ENCODE measurements around the gene DENND4C.

Gene DENND4C

DNA sequence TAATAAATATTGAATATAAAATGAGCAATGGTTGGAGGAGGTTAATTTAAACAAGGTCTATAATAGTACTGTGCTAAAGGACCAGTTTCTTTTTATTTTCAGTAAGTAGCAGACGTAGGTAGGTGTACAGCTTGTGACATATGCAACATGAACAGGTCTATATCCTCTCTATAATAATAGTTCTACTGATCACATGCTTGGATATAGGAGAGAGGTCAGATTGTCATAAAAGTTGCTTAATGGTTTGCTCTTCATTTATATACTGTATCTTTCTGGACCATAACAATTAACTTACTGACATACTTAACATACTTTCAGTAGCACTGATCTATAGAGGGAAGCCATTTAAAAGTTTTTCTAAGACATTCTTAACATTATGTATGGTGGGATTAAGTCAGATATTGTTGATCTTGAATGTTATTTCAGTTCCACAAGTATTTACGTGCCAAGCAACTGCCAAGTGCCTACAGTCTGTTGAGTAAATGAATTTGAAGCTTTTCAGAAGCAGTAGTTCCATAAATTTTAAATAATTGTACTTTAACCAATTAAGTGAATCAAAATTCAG is 68.0 kb downstream of the DENND4C start:
- H3K14ac ChIP-seq (ENCODE audit: low read length), result no peak overlapping the region
- H3K4me3 ChIP-seq (ENCODE audit: low read length in 2 of 2), result no peak overlapping the region
- H3K4ac ChIP-seq (ENCODE audit: low read length), result no peak overlapping the region
- no peaks in the 10 kb centered on the region for H3K4me1 ChIP-seq (ENCODE audit: control insufficient read depth in 2 of 2, insufficient read depth in 1 of 2, low read depth in 1 of 2, low read length in 2 of 2)
- no peak overlapping the region for H2BK12ac ChIP-seq (ENCODE audit: low read length)
- H3K79me1 ChIP-seq (ENCODE audit: low read depth, low read length), result no peaks in the 10 kb centered on the region
- no peak overlapping the region for H2BK120ac ChIP-seq (ENCODE audit: low read depth, low read length)
- H3K27me3 ChIP-seq (ENCODE audit: control insufficient read depth in 3 of 3, insufficient read depth in 3 of 3, low read depth in 1 of 3, low read length in 3 of 3), result no peaks in the 10 kb centered on the region
- H4K91ac ChIP-seq (ENCODE audit: low read depth, low read length, poor library complexity), result no peak overlapping the region
- DNase-seq (ENCODE audit: low spot score), result no peak
- H3K18ac ChIP-seq (ENCODE audit: low read length), result no peak overlapping the region
- H3K4me2 ChIP-seq (ENCODE audit: insufficient read depth, low read length, poor library complexity, severe bottlenecking), result no peak overlapping the region
- H2BK5ac ChIP-seq (ENCODE audit: low read length), result no peak overlapping the region
- no peak overlapping the region for H3K9ac ChIP-seq (ENCODE audit: low read depth, low read length, poor library complexity)
- no peak overlapping the region for H4K8ac ChIP-seq (ENCODE audit: low read depth, low read length)
- H3K23ac ChIP-seq (ENCODE audit: low read depth, low read length, poor library complexity), result no peak overlapping the region
- H2AK5ac ChIP-seq (ENCODE audit: low read depth, low read length), result no peak overlapping the region
- no CpG with 5 or more reads among the region's 2 CpGs for WGBS, 2 donors (ENCODE audit: extremely low coverage in 2 of 2, insufficient read length in 2 of 2, insufficient replicate concordance in 1 of 2)
- no peak overlapping the region for H3K27ac ChIP-seq (replicated peaks; ENCODE audit: low read length)
- no peaks in the 10 kb centered on the region for H3K9me3 ChIP-seq (replicated peaks in 1 of 2; ENCODE audit: control insufficient read depth in 2 of 2, insufficient read depth in 1 of 2, low read depth in 1 of 2, low read length in 2 of 2)
- H3K36me3 ChIP-seq (replicated peaks in 1 of 2; ENCODE audit: control insufficient read depth in 2 of 2, insufficient read depth in 2 of 2, low read length in 2 of 2), result peaks cover 0 to 91% of the 10 kb centered on the region in 2 donors
- H2AFZ ChIP-seq (ENCODE audit: low read length), result no peak overlapping the region
- no peak overlapping the region for H2BK15ac ChIP-seq (ENCODE audit: low read length)

DNA sequence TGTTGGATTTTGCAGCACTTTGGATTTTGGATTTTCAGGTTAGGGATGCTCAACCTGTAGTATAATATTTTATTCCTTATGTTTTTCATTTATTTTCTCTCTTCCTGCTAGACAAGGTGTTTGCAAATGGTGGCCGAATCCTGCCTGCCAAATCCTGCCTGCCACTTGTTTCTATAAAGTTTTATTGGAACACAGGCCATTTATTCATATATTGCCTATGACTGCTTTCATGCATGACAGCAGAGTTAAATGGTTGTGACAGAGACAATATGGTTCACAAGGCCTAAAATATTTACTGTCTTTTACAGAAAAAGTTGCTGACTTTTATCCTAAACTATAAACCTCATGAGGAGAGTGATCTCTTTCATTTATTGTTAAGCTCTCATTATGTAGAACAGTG is 72.7 kb downstream of the DENND4C start:
- peaks cover 0 to 78% of the 10 kb centered on the region in 2 donors for H3K36me3 ChIP-seq (replicated peaks in 1 of 2; ENCODE audit: control insufficient read depth in 2 of 2, insufficient read depth in 2 of 2, low read length in 2 of 2)
- no peak overlapping the region for H2BK12ac ChIP-seq (ENCODE audit: low read length)

GRCh38 chr9:19306568-19306967 is 76.1 kb downstream of the DENND4C start:
- no CpG with 5 or more reads among the region's 5 CpGs for WGBS, 2 donors (ENCODE audit: extremely low coverage in 2 of 2, insufficient read length in 2 of 2, insufficient replicate concordance in 1 of 2)
- no peak overlapping the region for H3K9ac ChIP-seq (ENCODE audit: low read depth, low read length, poor library complexity)
- no peak for DNase-seq (ENCODE audit: low spot score)
- no peaks in the 10 kb centered on the region for H3K9me3 ChIP-seq (replicated peaks in 1 of 2; ENCODE audit: control insufficient read depth in 2 of 2, insufficient read depth in 1 of 2, low read depth in 1 of 2, low read length in 2 of 2)
- H3K4me2 ChIP-seq (ENCODE audit: insufficient read depth, low read length, poor library complexity, severe bottlenecking), result no peak overlapping the region
- H2BK12ac ChIP-seq (ENCODE audit: low read length), result no peak overlapping the region
- no peak overlapping the region for H3K27ac ChIP-seq (replicated peaks; ENCODE audit: low read length)
- no peak overlapping the region for H2BK5ac ChIP-seq (ENCODE audit: low read length)
- no peak overlapping the region for H4K91ac ChIP-seq (ENCODE audit: low read depth, low read length, poor library complexity)
- no peaks in the 10 kb centered on the region for H3K27me3 ChIP-seq (ENCODE audit: control insufficient read depth in 3 of 3, insufficient read depth in 3 of 3, low read depth in 1 of 3, low read length in 3 of 3)
- H2BK15ac ChIP-seq (ENCODE audit: low read length), result no peak overlapping the region
- H3K14ac ChIP-seq (ENCODE audit: low read length), result no peak overlapping the region
- no peaks in the 10 kb centered on the region for H3K4me1 ChIP-seq (ENCODE audit: control insufficient read depth in 2 of 2, insufficient read depth in 1 of 2, low read depth in 1 of 2, low read length in 2 of 2)
- no peak overlapping the region for H2BK120ac ChIP-seq (ENCODE audit: low read depth, low read length)
- H4K8ac ChIP-seq (ENCODE audit: low read depth, low read length), result no peak overlapping the region
- H3K23ac ChIP-seq (ENCODE audit: low read depth, low read length, poor library complexity), result no peak overlapping the region
- H3K4me3 ChIP-seq (ENCODE audit: low read length in 2 of 2), result no peak overlapping the region
- H3K79me1 ChIP-seq (ENCODE audit: low read depth, low read length), result no peaks in the 10 kb centered on the region
- H3K4ac ChIP-seq (ENCODE audit: low read length), result no peak overlapping the region
- no peak overlapping the region for H2AFZ ChIP-seq (ENCODE audit: low read length)
- peaks cover 0 to 46% of the 10 kb centered on the region in 2 donors for H3K36me3 ChIP-seq (replicated peaks in 1 of 2; ENCODE audit: control insufficient read depth in 2 of 2, insufficient read depth in 2 of 2, low read length in 2 of 2)
- no peak overlapping the region for H3K18ac ChIP-seq (ENCODE audit: low read length)
- no peak overlapping the region for H2AK5ac ChIP-seq (ENCODE audit: low read depth, low read length)

More for the DNA sequence above, 72.7 kb downstream of the DENND4C start:
- no peak overlapping the region for H2BK120ac ChIP-seq (ENCODE audit: low read depth, low read length)
- H3K9me3 ChIP-seq (replicated peaks in 1 of 2; ENCODE audit: control insufficient read depth in 2 of 2, insufficient read depth in 1 of 2, low read depth in 1 of 2, low read length in 2 of 2), result no peaks in the 10 kb centered on the region
- no peak overlapping the region for H3K14ac ChIP-seq (ENCODE audit: low read length)
- no CpG with 5 or more reads among the region's 1 CpG for WGBS, 2 donors (ENCODE audit: extremely low coverage in 2 of 2, insufficient read length in 2 of 2, insufficient replicate concordance in 1 of 2)
- H2BK15ac ChIP-seq (ENCODE audit: low read length), result no peak overlapping the region
- no peak overlapping the region for H3K27ac ChIP-seq (replicated peaks; ENCODE audit: low read length)
- no peaks in the 10 kb centered on the region for H3K4me1 ChIP-seq (ENCODE audit: control insufficient read depth in 2 of 2, insufficient read depth in 1 of 2, low read depth in 1 of 2, low read length in 2 of 2)
- H3K4ac ChIP-seq (ENCODE audit: low read length), result no peak overlapping the region
- H4K8ac ChIP-seq (ENCODE audit: low read depth, low read length), result no peak overlapping the region
- H3K4me2 ChIP-seq (ENCODE audit: insufficient read depth, low read length, poor library complexity, severe bottlenecking), result no peak overlapping the region
- H3K18ac ChIP-seq (ENCODE audit: low read length), result no peak overlapping the region
- H2BK5ac ChIP-seq (ENCODE audit: low read length), result no peak overlapping the region
- H2AK5ac ChIP-seq (ENCODE audit: low read depth, low read length), result no peak overlapping the region
- no peak overlapping the region for H4K91ac ChIP-seq (ENCODE audit: low read depth, low read length, poor library complexity)
- H3K27me3 ChIP-seq (ENCODE audit: control insufficient read depth in 3 of 3, insufficient read depth in 3 of 3, low read depth in 1 of 3, low read length in 3 of 3), result no peaks in the 10 kb centered on the region
- H3K4me3 ChIP-seq (ENCODE audit: low read length in 2 of 2), result no peak overlapping the region
- DNase-seq (ENCODE audit: low spot score), result no peak
- H3K79me1 ChIP-seq (ENCODE audit: low read depth, low read length), result no peaks in the 10 kb centered on the region
- H2AFZ ChIP-seq (ENCODE audit: low read length), result no peak overlapping the region
- H3K23ac ChIP-seq (ENCODE audit: low read depth, low read length, poor library complexity), result no peak overlapping the region
- no peak overlapping the region for H3K9ac ChIP-seq (ENCODE audit: low read depth, low read length, poor library complexity)

DNA sequence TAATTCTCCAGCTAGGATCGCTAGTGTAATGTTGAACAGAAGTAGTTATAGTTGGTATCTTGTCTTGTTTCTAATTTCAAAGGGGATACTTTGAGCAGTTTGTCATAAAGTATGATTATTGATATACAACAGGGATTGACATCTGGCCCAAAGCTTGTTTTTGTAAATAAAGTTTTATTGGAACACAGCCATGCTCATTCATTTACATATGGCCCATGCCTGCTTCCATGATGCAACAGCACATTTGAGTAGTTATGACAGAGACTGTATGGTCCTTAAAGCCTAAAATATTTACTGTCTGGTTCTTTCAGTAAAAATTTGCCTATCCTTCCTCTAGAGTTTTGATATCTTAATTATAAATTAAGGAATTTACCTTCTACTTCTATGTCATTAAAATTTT is 79.8 kb downstream of the DENND4C start:
- no peak overlapping the region for H4K8ac ChIP-seq (ENCODE audit: low read depth, low read length)
- no peak overlapping the region for H2AK5ac ChIP-seq (ENCODE audit: low read depth, low read length)
- H3K79me1 ChIP-seq (ENCODE audit: low read depth, low read length), result no peaks in the 10 kb centered on the region
- H3K4me3 ChIP-seq (ENCODE audit: low read length in 2 of 2), result no peak overlapping the region
- H2BK15ac ChIP-seq (ENCODE audit: low read length), result no peak overlapping the region
- H2BK5ac ChIP-seq (ENCODE audit: low read length), result no peak overlapping the region
- DNase-seq (ENCODE audit: low spot score), result no peak
- no peaks in the 10 kb centered on the region for H3K27me3 ChIP-seq (ENCODE audit: control insufficient read depth in 3 of 3, insufficient read depth in 3 of 3, low read depth in 1 of 3, low read length in 3 of 3)
- H3K23ac ChIP-seq (ENCODE audit: low read depth, low read length, poor library complexity), result no peak overlapping the region
- no CpG with 5 or more reads among the region's 1 CpG for WGBS, 2 donors (ENCODE audit: extremely low coverage in 2 of 2, insufficient read length in 2 of 2, insufficient replicate concordance in 1 of 2)
- H3K14ac ChIP-seq (ENCODE audit: low read length), result no peak overlapping the region
- H3K4me2 ChIP-seq (ENCODE audit: insufficient read depth, low read length, poor library complexity, severe bottlenecking), result no peak overlapping the region
- H3K9ac ChIP-seq (ENCODE audit: low read depth, low read length, poor library complexity), result no peak overlapping the region
- no peak overlapping the region for H2BK12ac ChIP-seq (ENCODE audit: low read length)
- H2BK120ac ChIP-seq (ENCODE audit: low read depth, low read length), result no peak overlapping the region
- no peak overlapping the region for H3K4ac ChIP-seq (ENCODE audit: low read length)
- H3K27ac ChIP-seq (replicated peaks; ENCODE audit: low read length), result no peak overlapping the region
- H4K91ac ChIP-seq (ENCODE audit: low read depth, low read length, poor library complexity), result no peak overlapping the region
- no peak overlapping the region for H2AFZ ChIP-seq (ENCODE audit: low read length)
- peaks cover 0 to 1% of the 10 kb centered on the region in 2 donors for H3K4me1 ChIP-seq (ENCODE audit: control insufficient read depth in 2 of 2, insufficient read depth in 1 of 2, low read depth in 1 of 2, low read length in 2 of 2)
- no peak overlapping the region for H3K18ac ChIP-seq (ENCODE audit: low read length)
- no peaks in the 10 kb centered on the region for H3K9me3 ChIP-seq (replicated peaks in 1 of 2; ENCODE audit: control insufficient read depth in 2 of 2, insufficient read depth in 1 of 2, low read depth in 1 of 2, low read length in 2 of 2)
- H3K36me3 ChIP-seq (replicated peaks in 1 of 2; ENCODE audit: control insufficient read depth in 2 of 2, insufficient read depth in 2 of 2, low read length in 2 of 2), result peaks cover 0 to 20% of the 10 kb centered on the region in 2 donors
